WI38 (cell line): ENCODE results near the gene TOMM5.

Source experiments
- H3K4me3 ChIP-seq: 2 replicates; pipeline ENCODE4 v1.5.1; 2011; ENCODE audit warnings: low read depth, mild to moderate bottlenecking, control low read depth, low read length
- TF ChIP-seq, protein P1 (sequence below): IDR thresholded peaks from 2 replicates; pipeline ENCODE4 v1.5.1; 2012; ENCODE audit warnings: low read depth, mild to moderate bottlenecking, control low read depth, low read length

Gene TOMM5

DNA sequence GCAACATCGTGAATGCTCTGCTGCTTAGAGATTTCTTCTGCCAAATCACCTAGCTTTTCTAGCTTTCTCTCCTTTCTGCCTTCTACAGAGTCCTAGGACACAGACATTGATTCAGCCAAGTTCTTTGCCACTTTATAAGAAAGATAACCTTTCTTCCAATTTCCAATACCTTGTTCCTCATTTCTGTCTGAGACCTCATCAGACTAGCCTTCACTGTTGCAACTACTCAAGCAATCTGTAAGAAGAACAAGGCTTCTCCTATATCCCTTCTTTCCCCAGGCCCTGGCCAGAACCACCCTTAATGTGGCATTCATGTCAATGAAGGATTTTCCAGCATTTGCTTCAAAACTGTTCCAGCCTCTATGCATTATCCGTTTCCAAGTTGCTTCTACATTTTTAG lies 40.5 kb downstream of the TOMM5 start:
- no peak overlapping the region for H3K4me3 ChIP-seq
- TF ChIP-seq, protein P1, sequence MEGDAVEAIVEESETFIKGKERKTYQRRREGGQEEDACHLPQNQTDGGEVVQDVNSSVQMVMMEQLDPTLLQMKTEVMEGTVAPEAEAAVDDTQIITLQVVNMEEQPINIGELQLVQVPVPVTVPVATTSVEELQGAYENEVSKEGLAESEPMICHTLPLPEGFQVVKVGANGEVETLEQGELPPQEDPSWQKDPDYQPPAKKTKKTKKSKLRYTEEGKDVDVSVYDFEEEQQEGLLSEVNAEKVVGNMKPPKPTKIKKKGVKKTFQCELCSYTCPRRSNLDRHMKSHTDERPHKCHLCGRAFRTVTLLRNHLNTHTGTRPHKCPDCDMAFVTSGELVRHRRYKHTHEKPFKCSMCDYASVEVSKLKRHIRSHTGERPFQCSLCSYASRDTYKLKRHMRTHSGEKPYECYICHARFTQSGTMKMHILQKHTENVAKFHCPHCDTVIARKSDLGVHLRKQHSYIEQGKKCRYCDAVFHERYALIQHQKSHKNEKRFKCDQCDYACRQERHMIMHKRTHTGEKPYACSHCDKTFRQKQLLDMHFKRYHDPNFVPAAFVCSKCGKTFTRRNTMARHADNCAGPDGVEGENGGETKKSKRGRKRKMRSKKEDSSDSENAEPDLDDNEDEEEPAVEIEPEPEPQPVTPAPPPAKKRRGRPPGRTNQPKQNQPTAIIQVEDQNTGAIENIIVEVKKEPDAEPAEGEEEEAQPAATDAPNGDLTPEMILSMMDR, result no peak

DNA sequence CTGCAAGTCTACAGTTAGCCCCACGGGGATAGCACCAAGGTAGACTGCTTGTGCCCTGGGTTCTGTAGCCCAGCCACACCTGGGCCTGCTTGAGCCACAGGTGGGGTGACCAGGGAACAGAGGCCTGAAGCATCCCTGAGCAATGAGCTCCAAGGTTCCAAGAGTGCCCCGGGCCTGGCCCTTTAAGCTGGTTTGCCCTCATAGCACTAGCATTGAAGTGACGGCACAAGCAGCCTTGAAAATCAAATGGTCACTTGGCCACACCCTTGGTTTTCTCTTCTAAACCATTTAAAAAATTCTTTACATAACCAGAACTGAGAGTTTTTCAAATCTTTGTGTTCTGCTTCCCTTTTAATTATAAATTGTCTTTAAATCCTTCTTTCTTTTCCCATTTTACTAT lies 40.9 kb downstream of the TOMM5 start:
- H3K4me3 ChIP-seq, result no peak overlapping the region
- TF ChIP-seq, protein P1, result no peak

DNA sequence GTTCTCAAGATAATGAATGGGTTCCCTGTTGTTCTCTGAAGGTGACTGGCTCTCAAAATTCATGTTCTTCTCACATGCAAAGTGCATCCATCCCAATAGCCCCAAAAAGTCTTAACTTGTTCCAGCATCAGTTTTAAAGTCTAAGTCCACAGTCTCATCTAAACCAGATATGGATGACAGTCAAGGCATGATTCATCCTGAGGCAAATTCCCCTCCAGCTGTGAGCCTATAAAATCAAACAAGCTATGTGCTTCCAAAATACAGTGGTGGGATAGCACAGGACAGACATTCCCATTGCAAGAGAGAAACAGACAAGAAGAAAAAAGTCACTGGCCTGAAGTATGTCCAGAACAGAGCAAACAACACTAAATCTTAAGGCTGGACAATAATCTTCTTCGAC lies 41.6 kb downstream of the TOMM5 start:
- TF ChIP-seq, protein P1, result no peak
- no peak overlapping the region for H3K4me3 ChIP-seq

DNA sequence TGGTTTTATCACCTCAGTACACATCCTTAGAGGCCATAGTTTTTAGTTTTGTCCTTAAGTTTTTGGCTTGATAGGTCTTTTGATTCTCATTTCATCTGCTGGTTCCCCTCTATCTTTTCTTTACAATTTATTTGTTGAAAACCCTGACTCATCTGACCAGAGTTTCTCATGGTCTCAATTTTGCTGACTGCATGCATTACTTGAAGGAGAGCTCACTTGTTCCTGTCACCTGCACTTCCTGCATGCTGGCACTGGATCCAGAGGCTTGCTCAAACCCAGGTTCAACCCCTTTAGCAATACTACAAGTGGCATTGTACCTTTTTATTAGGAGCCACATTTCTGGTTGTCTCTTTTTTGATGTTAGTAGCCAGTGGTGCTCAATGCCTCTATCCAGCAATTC lies 42.9 kb downstream of the TOMM5 start:
- TF ChIP-seq, protein P1, result no peak
- no peak overlapping the region for H3K4me3 ChIP-seq

DNA sequence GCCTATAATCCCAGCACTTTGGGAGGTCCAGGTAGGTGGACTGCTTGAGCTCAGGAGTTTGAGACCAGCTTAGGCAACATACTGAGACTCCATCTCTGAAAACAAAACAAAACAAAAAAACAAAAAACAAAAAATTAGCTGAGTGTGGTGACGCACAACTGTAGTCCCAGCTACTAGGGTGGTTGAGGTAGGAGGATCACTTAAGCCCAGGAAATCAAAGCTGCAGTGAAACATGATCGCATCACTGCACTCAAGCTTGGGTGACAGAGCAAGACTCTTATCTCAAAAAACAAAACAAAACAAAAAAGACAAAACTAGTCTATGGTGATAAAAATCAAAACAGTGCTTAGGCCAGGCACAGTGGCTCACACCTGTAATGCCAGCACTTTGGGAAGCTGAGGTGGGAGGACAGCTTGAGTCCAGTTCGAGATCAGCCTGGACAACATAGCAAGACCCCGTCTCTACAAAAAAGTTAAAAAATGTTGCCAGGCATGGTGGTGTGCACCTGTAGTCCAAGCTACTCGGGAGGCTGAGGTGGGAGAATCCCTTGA lies 45.0 kb downstream of the TOMM5 start:
- TF ChIP-seq, protein P1, result no peak

DNA sequence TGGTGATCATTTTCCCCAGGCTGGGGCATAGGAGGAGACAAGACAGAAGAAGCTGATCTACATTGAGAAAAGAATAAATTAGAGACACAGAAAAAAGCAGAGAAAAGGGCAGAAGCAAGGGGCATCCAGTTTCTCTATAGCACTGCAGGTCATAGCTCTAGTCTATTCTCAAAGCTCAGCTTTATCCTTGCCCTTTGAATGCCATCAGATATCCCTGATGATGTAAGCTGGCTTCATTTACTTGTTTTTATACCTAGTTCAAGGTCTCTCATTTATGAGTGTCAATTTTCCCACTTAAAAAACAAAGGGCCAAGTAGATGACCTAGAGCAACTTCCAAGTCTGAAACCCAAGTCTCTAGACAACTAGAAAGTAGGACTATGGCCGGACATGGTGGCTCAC lies 48.9 kb downstream of the TOMM5 start:
- no peak overlapping the region for H3K4me3 ChIP-seq
- TF ChIP-seq, protein P1, result no peak

More for the DNA sequence above, 45.0 kb downstream of the TOMM5 start:
- H3K4me3 ChIP-seq, result no peak overlapping the region

DNA sequence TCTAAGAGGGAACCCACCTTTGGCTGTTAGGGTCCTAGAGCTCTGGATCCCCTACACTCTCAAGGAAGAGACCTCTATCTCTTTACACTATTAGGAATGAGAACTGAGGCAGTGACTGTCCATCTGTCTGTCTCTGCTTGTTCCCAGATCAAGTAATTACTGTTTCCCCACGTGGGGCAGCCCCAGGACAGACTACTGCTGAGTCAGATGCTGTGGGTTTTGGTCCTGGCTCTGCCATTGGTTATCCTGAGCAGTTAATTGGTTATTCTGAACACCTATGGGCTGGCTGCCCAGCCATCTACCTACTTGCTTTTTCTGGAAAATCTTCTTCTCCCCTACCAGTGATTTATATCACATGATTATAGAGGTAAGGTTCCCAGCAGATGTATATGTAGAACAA lies 49.5 kb downstream of the TOMM5 start:
- TF ChIP-seq, protein P1, result no peak

More for the DNA sequence above, 49.5 kb downstream of the TOMM5 start:
- H3K4me3 ChIP-seq, result no peak overlapping the region
